GM18499 (cell line): ENCODE results near the gene MCMBP.

Experiments used
- ATAC-seq: cut with Tn5 transposase; IDR thresholded peaks from one replicate; pipeline ENCODE4 v1.9.1; 2021; ENCODE audit warnings: moderate number of reproducible peaks; ENCODE audit not compliant: insufficient read depth, unreplicated experiment

MCMBP gene

GRCh38 chr10:119834188-119834587 lies 38.5 kb downstream of the MCMBP start:
- no peak for ATAC-seq

- ATAC-seq, result no peak
Measured at GRCh38 chr10:119832951-119833350, 39.7 kb downstream of the MCMBP start.

- no peak for ATAC-seq
Measured at GRCh38 chr10:119831656-119832055, 41.0 kb downstream of the MCMBP start.

DNA sequence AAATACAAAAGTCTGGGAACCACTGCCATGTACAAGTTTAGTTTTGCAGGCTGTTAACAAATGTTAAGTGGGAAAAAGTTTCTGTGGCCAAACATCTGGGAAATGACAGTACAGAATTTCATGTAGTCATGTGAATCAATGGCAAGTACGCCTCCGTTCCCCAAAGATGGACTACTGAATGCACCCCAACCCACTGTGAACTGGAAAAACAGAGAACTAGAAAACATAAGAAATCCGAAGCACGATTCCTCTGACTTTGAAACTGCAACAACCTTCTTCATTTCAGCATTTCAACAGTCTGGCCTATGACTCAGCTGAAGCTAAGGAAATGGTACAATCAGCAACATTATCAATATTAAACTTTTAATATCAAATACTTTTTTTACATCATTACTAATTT lies 41.8 kb downstream of the MCMBP start:
- ATAC-seq, result no peak

DNA sequence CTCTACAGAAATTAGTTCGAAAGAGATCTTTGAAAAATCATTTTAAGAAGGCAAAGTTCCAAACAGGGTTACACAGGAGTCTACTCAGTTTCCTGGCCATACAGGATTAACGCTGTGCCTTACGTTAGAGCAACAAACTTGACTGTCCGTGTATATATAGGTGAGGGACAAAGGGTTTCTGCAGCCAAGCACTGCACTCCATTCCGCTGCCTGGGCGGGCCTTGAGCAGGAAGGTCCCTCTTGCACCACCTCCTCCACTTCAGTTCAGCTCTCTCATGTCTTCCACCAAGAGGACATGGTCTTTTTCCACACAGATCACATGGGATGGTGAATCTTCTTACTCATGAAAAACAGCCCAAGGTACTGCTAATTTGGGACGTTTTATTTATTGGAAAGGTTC lies 43.2 kb downstream of the MCMBP start:
- no peak for ATAC-seq

- no peak for ATAC-seq
Measured at GRCh38 chr10:119827430-119827829, 45.2 kb downstream of the MCMBP start.

DNA sequence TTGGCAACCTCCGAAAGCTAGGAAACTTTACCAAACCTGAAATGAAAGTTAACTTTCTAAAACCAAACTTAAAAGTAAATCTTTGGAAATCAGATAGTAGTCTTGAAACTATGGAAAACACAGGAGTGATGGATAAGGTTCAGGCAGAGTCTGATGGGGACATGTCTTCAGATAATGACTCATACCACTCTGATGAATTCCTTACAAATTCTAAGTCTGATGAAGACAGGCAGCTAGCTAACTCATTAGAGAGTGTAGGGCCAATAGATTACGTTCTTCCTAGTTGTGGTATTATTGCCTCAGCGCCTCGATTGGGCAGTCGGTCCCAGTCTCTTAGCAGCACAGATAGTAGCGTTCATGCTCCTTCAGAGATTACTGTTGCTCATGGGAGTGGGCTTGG lies 45.9 kb downstream of the MCMBP start:
- ATAC-seq, result no peak

DNA sequence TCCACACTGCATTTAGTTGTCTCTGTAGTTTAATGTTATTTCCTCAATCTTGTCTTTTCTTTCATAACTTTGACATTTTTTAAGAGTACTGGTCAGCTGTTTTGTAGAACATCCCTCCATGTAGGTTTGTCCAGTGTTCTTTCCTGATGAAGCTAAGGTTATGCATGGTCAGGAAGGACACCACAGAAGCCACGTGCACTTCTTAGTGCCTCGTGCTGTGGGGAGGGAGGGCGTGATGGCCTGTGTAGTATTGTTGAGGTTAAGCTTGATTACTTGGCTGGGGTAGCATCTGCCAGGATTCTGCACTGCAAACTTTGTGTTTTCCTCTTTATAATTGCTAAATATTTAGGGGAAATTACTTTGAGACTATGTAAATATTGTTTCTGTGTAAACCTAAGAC lies 48.3 kb downstream of the MCMBP start:
- ATAC-seq, result no peak

- no peak for ATAC-seq
Measured at GRCh38 chr10:119821182-119821581, 51.5 kb downstream of the MCMBP start.

GRCh38 chr10:119818889-119819270 lies 53.8 kb downstream of the MCMBP start:
- no peak for ATAC-seq

- no peak for ATAC-seq
Measured at GRCh38 chr10:119817991-119818888, 54.4 kb downstream of the MCMBP start.

- no peak for ATAC-seq
Measured at GRCh38 chr10:119815671-119816070, 57.0 kb downstream of the MCMBP start.

GRCh38 chr10:119812684-119813083 lies 60.0 kb downstream of the MCMBP start:
- ATAC-seq, result no peak

DNA sequence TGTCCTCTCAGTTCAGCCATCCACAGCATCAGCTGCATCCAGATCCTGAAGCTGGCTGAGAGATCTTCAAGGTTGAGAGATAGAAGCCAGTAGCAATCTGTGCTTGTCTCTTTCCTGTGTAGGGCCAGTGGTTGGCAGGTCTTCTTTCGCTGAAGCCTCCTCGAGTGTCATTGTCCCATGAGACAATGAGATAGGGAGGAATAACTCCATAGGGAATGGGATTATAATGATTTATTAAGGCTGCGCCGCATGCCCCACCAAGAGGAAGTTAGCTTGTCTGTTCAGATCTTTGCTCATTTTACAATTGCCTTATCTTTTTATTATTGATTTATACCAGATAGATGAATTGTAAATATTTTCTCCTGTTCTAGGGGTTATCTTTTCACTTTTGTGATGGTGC lies 61.5 kb downstream of the MCMBP start:
- no peak for ATAC-seq

DNA sequence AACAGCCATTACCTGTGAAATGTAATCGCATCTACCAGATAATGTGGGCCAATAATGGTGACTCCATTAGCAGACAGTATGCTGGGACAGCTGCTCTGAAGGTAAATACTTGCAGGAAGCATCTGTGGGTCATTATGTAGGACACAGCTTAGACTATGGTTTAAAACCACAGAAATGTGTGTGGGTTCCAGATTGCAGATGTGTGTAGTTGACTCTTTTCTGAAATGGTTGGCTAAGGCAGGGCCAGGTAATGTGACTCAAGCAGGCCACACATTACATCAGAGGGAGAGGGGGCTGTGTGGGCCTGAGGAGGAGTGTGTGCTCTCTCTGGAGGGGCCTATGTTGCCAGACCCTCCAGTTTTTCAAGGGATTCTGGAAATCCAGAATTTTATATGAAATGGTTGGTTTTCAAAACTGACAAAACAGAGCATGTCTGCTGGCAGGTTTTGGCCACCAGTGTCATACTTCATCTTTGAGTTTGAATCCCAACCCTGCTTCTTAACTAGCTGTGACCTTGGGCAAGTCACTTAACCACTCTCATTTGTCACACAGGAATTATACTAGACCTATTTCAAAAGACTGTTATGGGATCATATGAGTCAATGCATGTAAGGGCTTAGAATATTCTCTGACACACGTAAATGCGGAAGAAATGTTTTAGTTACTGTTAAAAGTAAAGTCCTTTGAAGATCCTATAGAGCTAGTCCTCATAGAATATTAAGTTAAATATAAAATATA lies 64.5 kb downstream of the MCMBP start:
- peak; percentile 69 for ATAC-seq

DNA sequence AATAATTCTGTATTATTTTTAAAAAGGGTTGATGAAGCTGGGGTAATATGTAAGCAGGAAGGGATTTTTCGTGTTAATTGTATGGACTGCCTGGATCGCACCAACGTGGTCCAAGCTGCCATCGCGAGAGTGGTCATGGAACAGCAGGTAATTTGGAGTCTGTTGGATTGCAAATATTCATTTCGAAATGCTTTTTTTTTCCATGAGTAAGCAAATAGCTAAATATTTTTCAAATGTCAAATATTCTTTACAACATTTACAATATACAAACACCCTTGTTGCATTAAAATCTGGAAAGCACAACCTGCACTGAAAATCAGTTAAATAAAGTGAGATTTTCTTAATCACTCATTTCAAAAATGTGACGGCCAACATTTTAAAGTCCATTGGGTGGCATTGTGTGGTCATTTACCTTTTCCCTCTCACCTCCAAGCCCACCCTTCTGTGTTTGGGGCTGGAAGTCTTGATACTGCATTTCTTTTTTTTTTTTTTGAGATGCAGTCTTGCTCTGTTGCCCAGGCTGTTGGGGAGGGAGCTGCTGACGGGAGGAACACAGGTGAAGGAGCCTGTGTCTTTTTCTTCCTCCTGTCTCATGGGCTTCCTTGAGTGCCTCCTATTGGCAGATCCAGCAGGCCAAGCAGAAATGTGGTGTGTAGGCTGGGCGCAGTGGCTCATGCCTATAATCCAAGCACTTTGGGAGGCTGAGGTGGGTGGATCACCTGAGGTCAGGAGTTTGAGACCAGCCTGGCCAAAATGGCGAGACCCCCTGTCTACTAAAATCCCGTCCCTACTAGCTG lies 66.1 kb downstream of the MCMBP start:
- ATAC-seq, result no peak

- no peak for ATAC-seq
Measured at GRCh38 chr10:119805702-119806230, 66.9 kb downstream of the MCMBP start.

- ATAC-seq, result no peak
Measured at GRCh38 chr10:119803264-119803663, 69.4 kb downstream of the MCMBP start.

GRCh38 chr10:119801998-119802538 lies 70.6 kb downstream of the MCMBP start:
- no peak for ATAC-seq

- ATAC-seq, result no peak
Measured at GRCh38 chr10:119801176-119801575, 71.5 kb downstream of the MCMBP start.
